Small intestine (tissue), 7 donors: Measurements from ENCODE around the gene PDE1A. TPM values are rescaled to one million over a fixed set of nuclear protein-coding genes. Genes with fewer than 3 reads are reported as not detected.

Experiments used
- DNase-seq, 2 donors: peaks; one replicate each; pipeline versions ENCODE4 v3.0.0 to v3.0.0-alpha.2; 2013
- FAIRE-seq: peaks from 2 replicates; lab custom pipeline; 2012; peaks lifted over from hg19 to GRCh38; lab: Jason Lieb, UNC
- H3K27ac ChIP-seq, 3 donors: one replicate each; pipeline ENCODE4 v1.5.1; 2013; ENCODE audit warnings: low read length in 2 of 3, mild to moderate bottlenecking in 2 of 3, control low read depth in 1 of 3, inconsistent platforms in 1 of 3, low read depth in 1 of 3, moderate library complexity in 1 of 3
- H3K27me3 ChIP-seq, 3 donors: one replicate each; pipeline ENCODE4 v1.6.1; 2013; ENCODE audit warnings: low read length in 3 of 3, inconsistent platforms in 1 of 3; ENCODE audit not compliant: control insufficient read depth in 3 of 3, insufficient read depth in 3 of 3
- H3K36me3 ChIP-seq, 3 donors: one replicate each; pipeline ENCODE4 v1.6.1; 2013; ENCODE audit warnings: low read length in 3 of 3, inconsistent platforms in 1 of 3, low read depth in 1 of 3, mild to moderate bottlenecking in 1 of 3, moderate library complexity in 1 of 3; ENCODE audit not compliant: control insufficient read depth in 3 of 3, insufficient read depth in 2 of 3
- H3K4me1 ChIP-seq, 3 donors: one replicate each; pipeline ENCODE4 v1.6.1; 2013; ENCODE audit warnings: low read length in 2 of 3, inconsistent platforms in 1 of 3, low read depth in 1 of 3, mild to moderate bottlenecking in 1 of 3, moderate library complexity in 1 of 3; ENCODE audit not compliant: control insufficient read depth in 3 of 3, insufficient read depth in 2 of 3
- H3K4me3 ChIP-seq, 3 donors: one replicate each; pipeline ENCODE4 v1.5.1; 2013; ENCODE audit warnings: low read length in 3 of 3, control low read depth in 1 of 3, inconsistent platforms in 1 of 3, low read depth in 1 of 3, mild to moderate bottlenecking in 1 of 3, moderate library complexity in 1 of 3
- H3K9me3 ChIP-seq, 2 donors: one replicate each; pipeline ENCODE4 v1.6.1; 2013; ENCODE audit warnings: low read depth in 1 of 2, low read length in 1 of 2; ENCODE audit not compliant: control insufficient read depth in 2 of 2, insufficient read depth in 1 of 2
- WGBS, 3 donors: extraction: QIAGEN DNeasy Blood & Tissue Kit; methylation state at CpG; one replicate each; pipeline ENCODE4 v1.1.7; 2013; 5-methylcytosine and 5-hydroxymethylcytosine counted together
- polyA plus RNA-seq, 4 donors: library from polyadenylated mRNA; stranded (reverse) in 3 of 4; unstranded in 1 of 4; fragments of 200-250 nt in 3 of 4; fragments of 120-200 nt in 1 of 4; gene quantifications; one replicate each; pipeline versions ENCODE4 v1.2.1 to v1.2.3, GENCODE V29; 2013
- donor health status: healthy with polysubstance abuse.
- donor health status: control.
- donor health status: control.
- donor health status: Bipolar disorder and iron deficiency.
- donor health status: healthy.

PDE1A gene
- polyA plus RNA-seq, 4 donors = 3.5 to 9.7 (median 3.6) TPM; not detected in 1

DNA sequence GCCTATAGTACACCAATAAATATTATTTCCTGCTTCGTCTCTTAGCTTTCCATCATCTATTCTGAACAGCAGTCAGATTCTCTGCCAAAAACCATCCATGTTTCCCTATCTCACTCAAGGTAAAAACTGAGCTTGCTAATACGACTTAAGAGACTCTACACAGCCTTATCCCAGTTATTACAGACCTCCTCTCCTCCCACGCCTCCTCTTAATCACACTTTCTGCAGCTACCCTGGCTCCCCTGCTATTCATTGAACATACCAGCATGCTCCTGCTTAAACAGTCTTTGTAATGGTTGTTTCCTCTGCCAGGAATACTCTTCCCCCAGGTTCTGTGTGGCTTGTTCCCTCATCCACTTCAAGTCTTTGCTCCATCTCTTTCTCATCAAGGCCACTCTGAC lies 81.5 kb downstream of the PDE1A start:
- H3K4me1 ChIP-seq = no peaks in the 10 kb centered on the region
- DNase-seq = no peak
- no peak for FAIRE-seq
- H3K9me3 ChIP-seq = no peaks in the 10 kb centered on the region
- no peak overlapping the region for H3K4me3 ChIP-seq
- no peak overlapping the region for H3K27ac ChIP-seq
- H3K27me3 ChIP-seq = no peaks in the 10 kb centered on the region
- 71 to 83% (median 74%) methylated on average over 3 of the region's 3 CpGs for WGBS, 3 donors
- no peaks in the 10 kb centered on the region for H3K36me3 ChIP-seq

DNA sequence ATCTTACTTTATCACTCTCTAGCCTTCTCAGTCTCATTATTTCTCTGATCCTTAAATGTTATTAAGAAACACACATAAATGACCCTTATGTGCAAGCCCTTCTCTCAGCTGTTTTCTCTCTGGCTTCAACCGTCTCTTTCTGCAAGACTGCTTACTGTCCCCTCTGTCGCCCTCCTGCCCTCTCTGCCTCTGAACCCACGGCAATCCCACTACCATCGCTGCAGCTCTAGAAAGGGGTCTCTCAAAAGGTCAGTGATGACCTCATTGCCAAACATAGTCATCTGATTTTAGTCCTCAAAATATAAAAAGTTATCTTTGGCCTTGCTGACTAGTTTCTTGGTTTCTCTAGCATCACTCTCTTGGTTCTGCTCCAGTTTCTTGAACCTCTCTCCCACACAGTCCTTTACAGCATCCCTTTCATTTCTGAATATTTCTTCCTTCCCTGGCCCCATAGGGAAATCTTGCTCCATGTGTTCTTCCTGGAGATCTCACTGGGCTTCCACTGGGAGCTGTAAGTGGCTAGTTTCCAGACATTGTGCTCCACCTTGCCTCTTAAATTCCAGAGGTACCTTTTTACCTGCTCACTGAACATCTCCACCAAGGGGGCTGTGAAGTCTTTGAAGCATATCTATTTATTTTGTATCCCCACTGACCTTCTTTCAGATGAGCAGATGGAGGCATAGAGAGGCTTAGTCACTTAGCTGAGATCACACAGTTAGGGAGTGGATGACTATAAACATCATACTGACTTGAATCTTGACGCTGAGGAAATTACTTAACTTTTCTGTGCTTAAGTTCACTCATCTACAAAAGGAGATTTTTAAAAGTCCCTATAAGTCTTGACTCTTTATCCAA lies 96.2 kb downstream of the PDE1A start:
- DNase-seq (no peak), FAIRE-seq (no peak)
- H3K36me3 ChIP-seq = no peaks in the 10 kb centered on the region
- H3K27me3 ChIP-seq = no peaks in the 10 kb centered on the region
- no peak overlapping the region for H3K27ac ChIP-seq
- no peaks in the 10 kb centered on the region for H3K9me3 ChIP-seq
- 80 to 92% (median 88%) methylated on average over 5 of the region's 5 CpGs for WGBS, 3 donors
- no peaks in the 10 kb centered on the region for H3K4me1 ChIP-seq
- no peak overlapping the region for H3K4me3 ChIP-seq

DNA sequence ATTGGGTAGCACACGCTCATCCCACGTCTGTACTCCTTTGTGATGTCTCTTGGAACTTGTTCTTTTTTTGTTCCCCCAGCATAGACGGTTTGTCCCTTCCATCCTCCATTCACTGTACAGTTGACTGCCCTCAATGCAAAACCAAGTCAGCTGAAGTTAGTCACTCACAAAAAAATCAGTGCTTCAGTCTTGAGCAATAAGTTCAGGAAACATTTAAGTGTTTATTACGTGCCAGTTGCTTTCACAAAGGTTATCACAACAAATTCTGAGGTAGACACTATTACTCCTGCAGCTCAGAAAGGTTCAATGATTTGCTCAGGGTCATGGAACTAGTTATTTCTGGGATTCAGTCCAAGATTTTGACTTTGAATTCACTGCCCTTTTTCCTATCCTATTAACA lies 102.2 kb downstream of the PDE1A start:
- FAIRE-seq (no peak), DNase-seq (no peak)
- H3K9me3 ChIP-seq = peaks cover 0 to 2% of the 10 kb centered on the region in 2 donors
- no peaks in the 10 kb centered on the region for H3K4me1 ChIP-seq
- no peaks in the 10 kb centered on the region for H3K36me3 ChIP-seq
- H3K4me3 ChIP-seq = no peak overlapping the region
- 68 to 73% (median 71%) methylated on average over 4 of the region's 4 CpGs for WGBS, 3 donors
- H3K27me3 ChIP-seq = no peaks in the 10 kb centered on the region
- no peak overlapping the region for H3K27ac ChIP-seq

DNA sequence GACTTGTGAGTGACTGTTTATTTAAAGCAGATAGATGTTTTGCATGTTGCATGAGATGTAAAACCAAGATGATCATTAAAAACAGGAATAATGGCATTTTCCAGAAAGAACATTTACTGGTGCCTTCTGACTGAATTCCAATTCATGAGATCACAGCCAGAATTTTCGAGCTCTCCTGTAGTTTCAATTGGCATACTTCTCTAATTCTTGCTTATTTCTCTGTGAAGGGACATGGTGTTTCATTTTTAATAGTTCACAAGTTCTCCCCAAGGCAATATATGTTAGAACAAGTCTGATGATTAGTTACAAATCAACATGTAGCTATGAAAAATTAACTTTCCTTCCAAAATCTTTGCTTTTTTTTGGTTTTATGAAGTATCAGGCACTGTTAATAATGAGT lies 105.7 kb downstream of the PDE1A start:
- Histone ChIP-seq H3K4me3 (no peak overlapping the region), H3K9me3 (peaks cover 0 to 2% of the 10 kb centered on the region in 2 donors), H3K27me3 (no peaks in the 10 kb centered on the region), H3K27ac (no peak overlapping the region), H3K36me3 (no peaks in the 10 kb centered on the region), H3K4me1 (no peaks in the 10 kb centered on the region)
- WGBS, 3 donors = 24 to 52% (median 39%) methylated on average over 1 of the region's 1 CpG
- FAIRE-seq (no peak), DNase-seq (no peak)

DNA sequence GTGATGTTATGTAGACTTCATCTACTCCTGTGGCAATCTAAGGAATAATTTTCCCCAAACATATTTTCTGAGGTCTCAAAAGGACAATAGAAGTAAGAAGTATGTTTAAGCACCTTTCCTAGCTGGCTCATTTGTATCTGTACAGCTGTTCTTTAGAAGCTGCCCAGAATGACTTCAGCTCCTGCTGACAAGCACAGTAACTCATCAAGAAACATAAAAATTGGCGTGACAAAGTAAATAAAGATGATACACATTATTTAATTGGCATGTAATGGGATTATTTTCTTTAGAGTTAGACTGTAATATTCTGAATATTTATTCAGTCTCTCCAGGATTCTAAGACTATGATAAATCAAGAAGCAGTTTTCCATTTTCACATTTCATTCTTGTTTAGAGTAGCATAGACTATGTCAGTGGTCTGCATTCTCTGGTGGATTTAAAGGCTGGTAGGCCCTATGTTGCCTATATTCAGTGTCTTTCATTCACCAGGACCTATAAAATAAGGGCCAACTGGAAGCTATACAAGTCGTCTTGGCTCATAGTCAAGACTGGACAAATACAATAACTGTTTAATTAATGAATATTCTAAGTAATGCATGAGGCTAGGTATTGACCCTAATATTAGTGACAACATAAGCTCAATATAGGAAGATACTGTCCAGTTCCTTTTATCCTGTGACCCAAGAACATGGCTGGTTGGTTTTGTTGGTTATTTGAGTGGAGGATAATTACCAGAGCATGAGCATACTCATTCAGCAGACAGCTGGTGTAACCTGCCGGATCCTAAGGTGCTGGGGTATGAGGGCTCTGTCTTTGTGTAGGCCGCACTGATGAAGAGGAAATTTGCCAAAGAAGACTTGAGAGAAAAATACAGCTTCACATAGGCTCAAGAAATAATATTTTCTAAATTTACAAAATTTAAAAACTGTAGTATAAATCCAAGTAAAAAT lies 107.0 kb downstream of the PDE1A start:
- 72 to 81% (median 74%) methylated on average over 4 of the region's 4 CpGs for WGBS, 3 donors
- no peaks in the 10 kb centered on the region for H3K27me3 ChIP-seq

DNA sequence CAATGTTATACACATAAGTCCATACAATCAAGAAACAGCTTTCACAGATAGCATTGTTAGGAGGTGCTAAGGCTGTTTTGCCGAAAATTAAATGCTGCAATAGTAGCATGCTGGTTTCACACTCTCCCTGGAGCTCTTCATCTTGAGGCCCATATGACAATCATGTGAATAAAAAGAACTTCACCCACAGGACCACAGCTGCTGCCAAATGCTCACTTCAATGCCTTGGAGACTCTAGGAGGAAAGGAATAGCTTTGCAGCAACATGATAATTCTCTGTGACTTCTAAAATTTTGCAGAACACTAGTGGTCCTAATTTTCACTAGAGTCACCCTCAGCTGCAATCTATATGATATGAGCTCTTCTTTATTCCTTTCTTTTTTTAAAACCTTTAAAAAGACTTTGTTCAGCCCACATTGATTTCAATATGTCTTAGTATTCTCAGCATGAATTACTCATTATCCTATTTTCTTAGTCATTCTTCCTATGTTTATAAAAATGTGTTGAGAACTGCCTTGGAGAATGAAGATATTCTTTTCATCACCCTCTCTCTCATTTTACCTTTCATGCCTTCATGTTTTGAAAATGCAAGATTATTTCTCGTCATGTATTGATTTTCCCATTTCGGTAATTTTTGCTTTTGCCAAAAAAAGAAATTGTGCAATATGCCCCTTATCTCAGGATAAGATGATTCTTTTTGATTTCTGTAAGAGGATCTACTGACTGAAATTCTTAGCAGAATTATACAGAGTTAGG lies 108.2 kb downstream of the PDE1A start:
- 79 to 90% (median 82%) methylated on average over 3 of the region's 3 CpGs for WGBS, 3 donors
- no peak for FAIRE-seq
- Histone ChIP-seq H3K36me3 (no peaks in the 10 kb centered on the region), H3K4me1 (no peaks in the 10 kb centered on the region), H3K9me3 (peaks cover 0 to 2% of the 10 kb centered on the region in 2 donors), H3K4me3 (no peak overlapping the region), H3K27ac (no peak overlapping the region), H3K27me3 (no peaks in the 10 kb centered on the region)
- no peak for DNase-seq

More for the DNA sequence above, 107.0 kb downstream of the PDE1A start:
- Histone ChIP-seq H3K27ac (no peak overlapping the region), H3K9me3 (peaks cover 0 to 2% of the 10 kb centered on the region in 2 donors), H3K4me1 (no peaks in the 10 kb centered on the region), H3K4me3 (no peak overlapping the region), H3K36me3 (no peaks in the 10 kb centered on the region)
- DNase-seq (no peak), FAIRE-seq (no peak)

DNA sequence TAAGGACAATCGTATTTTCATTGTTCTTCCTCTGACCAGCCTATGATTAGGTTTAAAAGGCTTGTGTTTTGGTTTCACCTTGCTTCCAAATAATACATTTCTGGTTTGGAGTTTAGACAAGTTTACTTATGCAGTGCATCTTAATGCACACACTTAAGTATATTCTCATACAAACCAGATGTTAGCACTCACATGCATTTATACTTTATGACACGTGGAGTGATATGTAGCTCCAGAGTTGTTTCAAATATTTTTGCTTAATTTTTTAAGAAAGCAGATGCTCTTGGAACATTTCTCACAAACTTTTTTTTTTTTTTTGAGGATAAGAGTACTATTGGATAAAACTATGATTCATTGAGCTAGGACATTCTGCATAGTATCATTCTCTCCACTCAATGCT lies 109.9 kb downstream of the PDE1A start:
- Histone ChIP-seq H3K36me3 (no peaks in the 10 kb centered on the region), H3K9me3 (no peaks in the 10 kb centered on the region), H3K4me1 (no peaks in the 10 kb centered on the region), H3K4me3 (no peak overlapping the region), H3K27me3 (no peaks in the 10 kb centered on the region), H3K27ac (no peak overlapping the region)
- DNase-seq (no peak), FAIRE-seq (no peak)
- WGBS, 3 donors = 59 to 64% (median 62%) methylated on average over 2 of the region's 2 CpGs

DNA sequence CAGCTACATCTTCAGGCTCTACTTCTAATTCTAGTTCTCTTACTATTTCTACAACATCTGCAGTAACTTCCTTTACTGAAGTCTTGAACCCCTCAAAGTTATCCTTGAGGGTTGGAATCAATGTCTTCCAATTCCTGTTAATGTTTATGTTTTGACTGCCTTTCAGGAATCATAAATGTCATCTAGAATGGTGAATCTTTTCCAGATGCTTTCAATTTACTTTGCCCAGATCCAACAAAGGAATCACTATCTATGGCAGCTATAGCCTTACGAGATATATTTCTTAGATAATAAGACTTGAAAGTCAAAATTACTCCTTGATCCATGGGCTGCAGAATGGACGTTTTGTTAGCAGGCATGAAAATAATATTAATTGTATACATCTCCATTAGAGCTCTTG lies 123.9 kb downstream of the PDE1A start:
- WGBS, 3 donors = 47 to 71% (median 57%) methylated on average over 2 of the region's 2 CpGs
- Histone ChIP-seq H3K9me3 (no peaks in the 10 kb centered on the region), H3K36me3 (no peaks in the 10 kb centered on the region), H3K4me1 (no peaks in the 10 kb centered on the region), H3K27ac (no peak overlapping the region), H3K27me3 (no peaks in the 10 kb centered on the region), H3K4me3 (no peak overlapping the region)
- DNase-seq (no peak), FAIRE-seq (no peak)
